ENCODE measurements around the gene HEG1. TPM values are rescaled to one million over a fixed set of nuclear protein-coding genes. Genes with fewer than 3 reads are reported as not detected.

Gene HEG1
- total and polyA plus RNA-seq, 2 of the 4 experiments (the other 2 are of a cell fraction), result 25.6 to 43.4 TPM

- ChIA-PET CTCF (interaction anchor here (0.5 kb wide), 1 partner anchor 9 kb away, joined by 4 read pairs; no protein-coding TSS in a partner anchor), POLR2A (ENCODE audit: unreplicated experiment) (no interaction called here)
- H4K20me1 ChIP-seq (ENCODE audit: insufficient read depth, low read length), result peaks cover 31% of the 10 kb centered on the region; the same call in 1 of the 2 replicates
- no peak overlapping the region for H2AFZ ChIP-seq (replicated peaks; ENCODE audit: low read length, poor library complexity)
- H3K4me3 ChIP-seq (ENCODE audit: insufficient read depth, low read depth, low read length), result no peak overlapping the region
- no peak overlapping the region for H3K4ac ChIP-seq (ENCODE audit: low read depth, low read length)
- H2BK20ac ChIP-seq (ENCODE audit: low read depth, low read length), result no peak overlapping the region
- ATAC-seq (ENCODE audit: low read depth), result no peak
- H2AK5ac ChIP-seq (ENCODE audit: low read depth, low read length), result no peak overlapping the region
- no peak overlapping the region for H4K91ac ChIP-seq (ENCODE audit: insufficient read depth, low read depth, low read length)
- H3K27me3 ChIP-seq (ENCODE audit: control insufficient read depth, insufficient read depth, low read length), result no peaks in the 10 kb centered on the region
- peaks cover 8% of the 10 kb centered on the region for H3K4me1 ChIP-seq (ENCODE audit: control insufficient read depth, insufficient read depth, low read length)
- BruUV-seq (replicated peaks), result no TSS peak
- H4K5ac ChIP-seq (ENCODE audit: low read depth, low read length), result no peak overlapping the region
- peaks cover 28 to 54% of the 10 kb centered on the region in 2 experiments for H3K79me1 ChIP-seq (ENCODE audit: low read depth in 1 of 2, low read length in 2 of 2)
- no peak overlapping the region for H4K8ac ChIP-seq (ENCODE audit: low read depth in 2 of 2, low read length in 2 of 2)
- H3K9me3 ChIP-seq (ENCODE audit: control insufficient read depth, insufficient read depth, low read length), result no peaks in the 10 kb centered on the region
- no peak for DNase-seq
- in situ Hi-C loops (cut with MboI; ENCODE audit: low sequenced_read_pairs), result no loop called here
- no peak overlapping the region for H3K14ac ChIP-seq (replicated peaks; ENCODE audit: low read depth, low read length)
- H2BK5ac ChIP-seq (ENCODE audit: low read depth, low read length, poor library complexity, severe bottlenecking), result no peak overlapping the region
- H3K18ac ChIP-seq (ENCODE audit: low read depth, low read length), result no peak overlapping the region
- dilution Hi-C loops (cut with HindIII; ENCODE audit: low sequenced_read_pairs, unreplicated experiment), result no loop called here
- H3K9ac ChIP-seq (ENCODE audit: low read depth, low read length), result no peak overlapping the region
- no peak overlapping the region for H3K27ac ChIP-seq (ENCODE audit: insufficient read depth, low read length)
- no peak for TF ChIP-seq RAD21 (IDR thresholded peaks at IDR 0.05; ENCODE audit: low read length)
- no peak for TF ChIP-seq CTCF (conservative IDR thresholded peaks at IDR 0.05; ENCODE audit: low read depth, low read length)
- no peak for TF ChIP-seq ELK1 (IDR thresholded peaks at IDR 0.05; ENCODE audit: borderline replicate concordance, low read depth, low read length)
- no peak for TF ChIP-seq MAFK (IDR thresholded peaks at IDR 0.05; ENCODE audit: low read depth, low read length)
- no peak for TF ChIP-seq USF2 (IDR thresholded peaks at IDR 0.05; ENCODE audit: low read depth, low read length)
- TF ChIP-seq POLR2A (IDR thresholded peaks at IDR 0.05; ENCODE audit: low read depth, low read length), result no peak
- TF ChIP-seq MAZ (IDR thresholded peaks at IDR 0.05; ENCODE audit: borderline replicate concordance, low read depth, low read length), result no peak
- TF ChIP-seq BHLHE40 (IDR thresholded peaks at IDR 0.05; ENCODE audit: low read depth, low read length), result no peak
- no peak for TF ChIP-seq NFE2L2 (IDR thresholded peaks at IDR 0.05; ENCODE audit: low read depth, low read length)
- no peak for TF ChIP-seq MXI1 (IDR thresholded peaks at IDR 0.05; ENCODE audit: borderline replicate concordance, low read depth, low read length)
- TF ChIP-seq CHD1 (IDR thresholded peaks at IDR 0.05; ENCODE audit: low read depth, low read length), result no peak
- TF ChIP-seq RFX5 (IDR thresholded peaks at IDR 0.05; ENCODE audit: low read depth, low read length), result no peak
- no peak for TF ChIP-seq RCOR1 (IDR thresholded peaks at IDR 0.05; ENCODE audit: insufficient replicate concordance, low read length)
- TF ChIP-seq FOS (IDR thresholded peaks at IDR 0.05; ENCODE audit: low read depth, low read length), result no peak
- TF ChIP-seq CEBPB (IDR thresholded peaks at IDR 0.05; ENCODE audit: low read depth, low read length), result no peak
- no peak for TF ChIP-seq SMC3 (IDR thresholded peaks at IDR 0.05; ENCODE audit: low read depth, low read length)
- no peak overlapping the region for H3K23ac ChIP-seq (ENCODE audit: low read depth, low read length)
- H2AK9ac ChIP-seq (replicated peaks; ENCODE audit: low read depth, low read length, poor library complexity), result no peak overlapping the region
- intact Hi-C loops (cut with micrococcal nuclease), result loop anchor here (1.0 kb wide), 1 partner anchor 47 kb away; the partner anchor contains the start of gene HEG1
- H2BK15ac ChIP-seq (ENCODE audit: low read depth, low read length), result no peak overlapping the region
- peaks cover 75% of the 10 kb centered on the region for H3K36me3 ChIP-seq (ENCODE audit: control insufficient read depth, insufficient read depth, low read length)
- peaks cover 38% of the 10 kb centered on the region for H3K9me1 ChIP-seq (ENCODE audit: insufficient read depth, low read length)
- no peak overlapping the region for H2BK120ac ChIP-seq (ENCODE audit: low read depth, low read length)
- no peak overlapping the region for H3K56ac ChIP-seq (ENCODE audit: extremely low read depth, insufficient read depth, low read length)
- WGBS, 2 experiments (ENCODE audit: extremely low coverage in 2 of 2, insufficient read length in 1 of 2), result no CpG with 5 or more reads among the region's 4 CpGs
- H3K4me2 ChIP-seq (ENCODE audit: low read depth, low read length), result no peak overlapping the region
Measured at GRCh38 chr3:125008766-125009165, 47.0 kb downstream of the HEG1 start.
